Kidney (tissue), 14 donors: ENCODE data around the gene EVX2. TPM values are rescaled to one million over a fixed set of nuclear protein-coding genes. Genes with fewer than 3 reads are reported as not detected.

ENCODE experiments used
- DNase-seq, 5 donors: peaks; one replicate each; pipeline ENCODE4 v3.0.0-alpha.2; 2013 to 2020
- FAIRE-seq: peaks from 2 replicates; lab custom pipeline; 2012; peaks lifted over from hg19 to GRCh38; lab: Jason Lieb, UNC
- H3K27ac ChIP-seq, 2 donors: one replicate each; pipeline ENCODE4 v1.7.0; 2013; ENCODE audit warnings: low read depth in 2 of 2, low read length in 2 of 2, inconsistent platforms in 1 of 2
- H3K27me3 ChIP-seq: one replicate; pipeline ENCODE4 v1.7.1; 2013; ENCODE audit warnings: low read length, inconsistent platforms; ENCODE audit not compliant: control insufficient read depth, insufficient read depth
- H3K36me3 ChIP-seq, 3 donors: one replicate each; pipeline versions ENCODE4 v1.7.0 to v1.7.1; 2013; ENCODE audit warnings: low read length in 3 of 3, control low read depth in 1 of 3, inconsistent platforms in 1 of 3; ENCODE audit not compliant: insufficient read depth in 3 of 3, control insufficient read depth in 2 of 3
- H3K4me1 ChIP-seq, 3 donors: one replicate each; pipeline versions ENCODE4 v1.7.0 to v1.7.1; 2013; ENCODE audit warnings: low read length in 3 of 3, inconsistent platforms in 1 of 3, low read depth in 1 of 3; ENCODE audit not compliant: control insufficient read depth in 2 of 3, insufficient read depth in 2 of 3
- H3K4me3 ChIP-seq, 3 donors: one replicate each; pipeline versions ENCODE4 v1.7.0 to v1.8.1; 2013; ENCODE audit warnings: low read length in 3 of 3, control low read depth in 1 of 3, inconsistent platforms in 1 of 3
- H3K9ac ChIP-seq, 3 donors: one replicate each; pipeline versions ENCODE4 v1.7.0 to v1.7.1; 2013; ENCODE audit warnings: low read length in 3 of 3, control low read depth in 1 of 3, inconsistent platforms in 1 of 3
- H3K9me3 ChIP-seq, 3 donors: one replicate each; pipeline versions ENCODE4 v1.7.0 to v1.7.1; 2013; ENCODE audit warnings: low read length in 3 of 3, control low read depth in 1 of 3, inconsistent platforms in 1 of 3; ENCODE audit not compliant: control insufficient read depth in 2 of 3, insufficient read depth in 1 of 3
- CTCF ChIP-seq: IDR thresholded peaks from 3 replicates; pipeline ENCODE4 v1.5.1; 2012; ENCODE audit warnings: mild to moderate bottlenecking, moderate library complexity, borderline replicate concordance; ENCODE audit not compliant: insufficient read depth; ENCODE audit errors: extremely low read depth
- intact Hi-C: fragments of 100-400 bp; cut with DNase I; formaldehyde crosslinking; loops from one replicate; pipeline ENCODE4 v1.11.1; 2022
- polyA plus RNA-seq: library from polyadenylated mRNA; stranded (reverse); fragments of 350-450 nt; fragmentation: Illumina TruSeq; extraction: RNeasy Lipid Tissue Mini Kit (QIAGEN cat#74804); gene quantifications from one replicate; pipeline ENCODE4 v1.2.3, GENCODE V29; 2014; ENCODE audit warnings: low read depth, low replicate concordance; ENCODE audit not compliant: insufficient read depth
- total RNA-seq: library from RNA; stranded (reverse); fragmentation: NEBNext Ultra II Directional; extraction: Animal tissue kit (Norgen Biotek cat#: 25700); gene quantifications from one replicate; pipeline ENCODE4 v1.2.1, GENCODE V29; 2021
- donor health status: control.
- donor health status: control.
- donor health status: control.
- donor health status: control.
- donor health status: control.
- donor health status: DM: yes; HTN: yes; CAD: no.
- donor health status: Normal renal cell carcinoma (clear cell type).

Gene EVX2
- total and polyA plus RNA-seq, 2 donors from 2014 or later = not detected

GRCh38 chr2:176103742-176104315 is 20.1 kb upstream of the EVX2 start:
- Histone ChIP-seq H3K4me1 (peaks cover 0 to 7% (median 0%) of the 10 kb centered on the region in 3 donors), H3K9me3 (no peaks in the 10 kb centered on the region), H3K36me3 (no peaks in the 10 kb centered on the region), H3K9ac (peak overlapping the region in 1 of 3 donors; percentile 91), H3K27me3 (peaks cover 27% of the 10 kb centered on the region), H3K27ac (peak overlapping the region in 1 of 2 donors; percentile 76), H3K4me3 (peak overlapping the region in 2 of 3 donors; percentile 61 to 88)
- TF ChIP-seq CTCF = no peak
- intact Hi-C loops = no loop called here
- peak in 3 of 5 donors; percentile 67 to 83 (median 76) for DNase-seq
- no peak for FAIRE-seq

GRCh38 chr2:176103194-176103593 is 19.4 kb upstream of the EVX2 start:
- no peaks in the 10 kb centered on the region for H3K36me3 ChIP-seq
- H3K4me3 ChIP-seq = peak overlapping the region in 1 of 3 donors; percentile 7
- no peak overlapping the region for H3K27ac ChIP-seq
- H3K9me3 ChIP-seq = no peaks in the 10 kb centered on the region
- H3K27me3 ChIP-seq = peaks cover 30% of the 10 kb centered on the region
- peaks cover 0 to 7% (median 0%) of the 10 kb centered on the region in 3 donors for H3K4me1 ChIP-seq
- intact Hi-C loops = no loop called here
- FAIRE-seq (no peak), DNase-seq (peak in 2 of 5 donors; percentile 47 to 58)
- TF ChIP-seq CTCF = no peak
- no peak overlapping the region for H3K9ac ChIP-seq

GRCh38 chr2:176102309-176102866 is 18.6 kb upstream of the EVX2 start:
- H3K4me1 ChIP-seq = peaks cover 0 to 8% (median 0%) of the 10 kb centered on the region in 3 donors
- H3K9ac ChIP-seq = no peak overlapping the region
- DNase-seq (no peak), FAIRE-seq (no peak)
- no peak overlapping the region for H3K4me3 ChIP-seq
- no peak overlapping the region for H3K27ac ChIP-seq
- no peaks in the 10 kb centered on the region for H3K9me3 ChIP-seq
- intact Hi-C loops = no loop called here
- H3K36me3 ChIP-seq = no peaks in the 10 kb centered on the region
- peaks cover 36% of the 10 kb centered on the region for H3K27me3 ChIP-seq
- TF ChIP-seq CTCF = no peak
